GM12865 (cell line): ENCODE measurements around the gene PRKN.

Experiments used
- DNase-seq: peaks from one replicate; pipeline ENCODE4 v3.0.0; 2010; ENCODE audit warnings: low read depth
- H3K4me3 ChIP-seq: 2 replicates; pipeline ENCODE4 v1.5.1; 2011; ENCODE audit warnings: mild to moderate bottlenecking, low read depth, low read length, control low read depth
- TF ChIP-seq, protein P1 (sequence below): IDR thresholded peaks from 2 replicates; pipeline ENCODE4 v1.5.1; 2011; ENCODE audit warnings: low read length, control low read depth, low read depth, inconsistent platforms; ENCODE audit not compliant: insufficient read depth; ENCODE audit errors: missing control alignments

PRKN gene

GRCh38 chr6:161369339-161369738, 1358.2 kb downstream of the PRKN start:
- TF ChIP-seq, protein P1, sequence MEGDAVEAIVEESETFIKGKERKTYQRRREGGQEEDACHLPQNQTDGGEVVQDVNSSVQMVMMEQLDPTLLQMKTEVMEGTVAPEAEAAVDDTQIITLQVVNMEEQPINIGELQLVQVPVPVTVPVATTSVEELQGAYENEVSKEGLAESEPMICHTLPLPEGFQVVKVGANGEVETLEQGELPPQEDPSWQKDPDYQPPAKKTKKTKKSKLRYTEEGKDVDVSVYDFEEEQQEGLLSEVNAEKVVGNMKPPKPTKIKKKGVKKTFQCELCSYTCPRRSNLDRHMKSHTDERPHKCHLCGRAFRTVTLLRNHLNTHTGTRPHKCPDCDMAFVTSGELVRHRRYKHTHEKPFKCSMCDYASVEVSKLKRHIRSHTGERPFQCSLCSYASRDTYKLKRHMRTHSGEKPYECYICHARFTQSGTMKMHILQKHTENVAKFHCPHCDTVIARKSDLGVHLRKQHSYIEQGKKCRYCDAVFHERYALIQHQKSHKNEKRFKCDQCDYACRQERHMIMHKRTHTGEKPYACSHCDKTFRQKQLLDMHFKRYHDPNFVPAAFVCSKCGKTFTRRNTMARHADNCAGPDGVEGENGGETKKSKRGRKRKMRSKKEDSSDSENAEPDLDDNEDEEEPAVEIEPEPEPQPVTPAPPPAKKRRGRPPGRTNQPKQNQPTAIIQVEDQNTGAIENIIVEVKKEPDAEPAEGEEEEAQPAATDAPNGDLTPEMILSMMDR: no peak
- no peak overlapping the region for H3K4me3 ChIP-seq
- DNase-seq: no peak

GRCh38 chr6:161368514-161368913, 1359.1 kb downstream of the PRKN start:
- no peak overlapping the region for H3K4me3 ChIP-seq
- TF ChIP-seq, protein P1: no peak
- DNase-seq: no peak

DNA sequence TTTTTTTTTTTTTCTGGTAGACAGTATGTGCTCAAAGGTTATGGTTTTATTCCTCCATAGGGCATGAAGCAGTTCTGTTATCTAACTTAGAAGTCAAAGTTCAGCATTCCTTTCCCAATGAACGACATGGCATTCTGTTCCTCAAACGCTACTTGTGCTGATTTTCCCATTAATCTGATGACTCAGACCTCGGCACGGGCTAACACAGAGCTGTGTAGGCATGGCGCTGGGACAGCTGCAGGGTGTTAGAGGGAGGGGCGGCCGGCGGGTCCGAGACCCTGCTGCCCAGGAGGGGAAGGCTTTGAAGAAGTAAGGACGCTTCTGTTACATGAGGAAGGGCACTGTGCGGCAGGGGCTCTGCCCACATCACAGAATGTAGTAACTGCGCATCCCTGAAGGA, 1360.1 kb downstream of the PRKN start:
- TF ChIP-seq, protein P1: no peak
- no peak for DNase-seq
- no peak overlapping the region for H3K4me3 ChIP-seq

DNA sequence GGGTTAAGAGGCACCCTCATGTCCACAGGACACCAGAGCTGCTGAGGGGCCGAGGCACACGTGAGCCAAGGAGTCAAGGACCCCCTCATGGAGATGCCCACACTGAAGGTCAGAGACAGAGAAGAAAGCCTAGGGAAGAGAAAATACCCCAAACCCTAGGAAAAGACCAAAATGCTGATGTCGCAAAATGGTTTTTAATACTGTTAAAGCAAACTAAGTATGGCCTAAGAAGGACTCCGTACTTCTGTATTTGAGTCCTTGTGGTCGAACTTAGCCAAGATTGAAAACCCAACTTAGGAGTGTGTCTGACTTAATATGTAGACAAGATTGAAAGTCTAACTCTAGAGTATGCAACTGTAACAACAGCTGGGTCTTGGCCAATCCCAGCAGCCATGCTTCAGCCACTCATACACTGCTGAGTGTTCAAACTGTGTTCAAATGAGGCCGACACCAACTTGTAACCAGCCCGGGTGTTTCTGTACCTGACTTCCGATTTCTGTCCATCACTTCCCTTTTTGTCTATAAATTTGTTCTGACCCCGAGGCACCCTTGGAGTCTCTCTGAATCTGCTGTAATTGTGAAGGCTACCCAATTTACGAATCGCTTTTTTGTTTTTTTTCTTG, 1361.2 kb downstream of the PRKN start:
- H3K4me3 ChIP-seq: no peak overlapping the region
- TF ChIP-seq, protein P1: no peak
- DNase-seq: no peak

DNA sequence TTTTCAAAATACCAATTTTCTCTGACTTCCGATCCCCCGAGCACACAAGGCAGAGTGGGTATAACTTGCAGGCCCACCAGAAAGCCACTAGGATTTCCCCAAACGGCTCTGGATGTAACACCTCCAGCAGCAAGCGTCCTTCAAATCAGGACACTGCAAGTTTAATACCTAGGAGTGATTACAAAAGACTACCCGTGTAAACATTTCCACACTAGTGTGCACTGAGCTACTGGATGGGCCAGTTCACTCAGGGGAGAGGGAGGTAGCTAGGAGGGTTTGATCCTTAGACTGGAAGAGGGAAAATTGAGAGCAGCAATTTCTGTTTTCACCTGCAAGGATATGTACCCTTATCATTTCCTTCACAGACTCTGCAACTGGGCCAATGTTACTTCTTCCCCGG, 1361.9 kb downstream of the PRKN start:
- no peak overlapping the region for H3K4me3 ChIP-seq
- no peak for DNase-seq
- TF ChIP-seq, protein P1: no peak

- TF ChIP-seq, protein P1: no peak
- no peak for DNase-seq
- H3K4me3 ChIP-seq: no peak overlapping the region
Measured at GRCh38 chr6:161363286-161363685, 1364.3 kb downstream of the PRKN start.

DNA sequence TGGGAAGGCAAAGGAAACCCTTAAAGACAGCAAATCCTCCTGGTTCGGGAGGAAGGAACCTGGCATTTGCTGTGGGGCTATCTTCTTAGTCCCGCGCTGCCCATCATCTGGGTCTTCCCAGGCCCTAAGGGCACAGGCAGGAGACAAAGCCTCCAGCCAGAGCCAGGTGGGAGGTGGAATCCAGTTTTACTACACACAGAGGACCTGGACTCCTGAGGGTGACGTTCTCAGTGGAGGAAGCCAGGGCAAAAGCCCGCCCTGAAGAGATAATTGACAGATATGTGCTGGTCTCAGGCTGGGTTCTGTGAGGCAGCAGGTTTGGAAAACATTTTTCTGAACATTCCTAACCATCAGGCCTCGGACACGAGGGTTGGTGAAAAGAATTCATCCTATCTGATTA, 1365.3 kb downstream of the PRKN start:
- DNase-seq: no peak
- TF ChIP-seq, protein P1: no peak
- no peak overlapping the region for H3K4me3 ChIP-seq
